ENCODE results near the gene ZDHHC14. TPM values are rescaled to one million over a fixed set of nuclear protein-coding genes. Genes with fewer than 3 reads are reported as not detected.
"Not testable (repeated sequence)": the region's sequence is repeated elsewhere in the genome, so short reads cannot be mapped to it uniquely, and the experiment has no call there.

Gene ZDHHC14
- total RNA-seq, 4 donors from 2014 or later: 11.4 to 20.8 (median 15.6) TPM

DNA sequence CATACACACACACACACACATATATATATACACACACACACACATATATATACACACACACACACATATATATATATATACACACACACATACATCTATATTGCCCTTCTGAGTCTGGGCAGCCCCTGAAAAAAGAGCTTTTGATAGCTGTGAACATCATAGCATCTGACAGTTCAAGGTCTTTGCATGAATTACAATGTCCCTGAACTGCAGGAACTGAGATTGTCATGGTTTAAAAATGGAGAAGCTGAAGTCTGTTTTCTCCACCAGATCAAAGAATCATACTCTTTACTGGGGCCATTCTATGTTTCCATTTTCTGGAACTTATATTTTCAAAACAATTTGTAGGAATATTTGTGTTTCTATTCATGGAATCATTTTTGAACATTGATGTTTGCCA, 189.8 kb downstream of the ZDHHC14 start:
- no peak for DNase-seq (ENCODE audit: low spot score in 2 of 2)
- no peak for TF ChIP-seq POLR2A (IDR thresholded peaks at IDR 0.05)
- TF ChIP-seq EP300 (IDR thresholded peaks at IDR 0.05): no peak
- no peak for TF ChIP-seq CTCF (IDR thresholded peaks at IDR 0.05)
- no peak overlapping the region for H3K4me3 ChIP-seq
- no peak overlapping the region for H3K27ac ChIP-seq
- no peaks in the 10 kb centered on the region for H3K9me3 ChIP-seq
- no peaks in the 10 kb centered on the region for H3K36me3 ChIP-seq
- H3K27me3 ChIP-seq: no peaks in the 10 kb centered on the region
- H3K4me1 ChIP-seq: peaks cover 0 to 5% (median 0%) of the 10 kb centered on the region in 4 donors

GRCh38 chr6:157571269-157571668, 190.3 kb downstream of the ZDHHC14 start:
- Histone ChIP-seq H3K27me3 (no peaks in the 10 kb centered on the region), H3K36me3 (no peaks in the 10 kb centered on the region), H3K4me1 (peaks cover 0 to 5% (median 0%) of the 10 kb centered on the region in 4 donors), H3K9me3 (no peaks in the 10 kb centered on the region), H3K27ac (no peak overlapping the region), H3K4me3 (no peak overlapping the region)
- WGBS, 2 donors: 79 to 80% methylated on average over 4 of the region's 4 CpGs
- no peak for TF ChIP-seq CTCF (IDR thresholded peaks at IDR 0.05)
- no peak for TF ChIP-seq EP300 (IDR thresholded peaks at IDR 0.05)
- TF ChIP-seq POLR2A (IDR thresholded peaks at IDR 0.05): no peak
- no peak for DNase-seq (ENCODE audit: low spot score in 2 of 2)

DNA sequence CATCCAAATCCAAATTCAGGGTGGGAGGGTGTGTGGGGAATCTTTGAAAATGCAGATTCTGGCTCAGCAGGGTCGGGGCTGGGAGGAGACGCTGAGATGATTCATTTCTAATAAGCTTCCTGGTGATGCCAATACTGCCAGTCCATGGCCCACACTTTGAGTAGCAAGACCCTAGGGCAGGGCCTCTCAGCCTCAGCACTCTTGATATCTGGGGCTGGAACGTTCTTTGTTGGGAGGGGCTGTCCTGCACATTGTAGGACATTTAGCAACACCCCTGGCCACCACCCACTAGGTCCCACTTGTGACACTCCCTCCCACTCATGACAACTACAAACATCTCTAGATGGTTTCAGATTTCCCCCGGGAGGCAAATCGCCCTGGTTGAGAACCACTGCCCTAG, 191.0 kb downstream of the ZDHHC14 start:
- DNase-seq (ENCODE audit: low spot score in 2 of 2): no peak
- Histone ChIP-seq H3K4me1 (peaks cover 0 to 5% (median 0%) of the 10 kb centered on the region in 4 donors), H3K36me3 (no peaks in the 10 kb centered on the region), H3K27ac (no peak overlapping the region), H3K27me3 (no peaks in the 10 kb centered on the region), H3K4me3 (no peak overlapping the region), H3K9me3 (no peaks in the 10 kb centered on the region)
- no peak for TF ChIP-seq EP300 (IDR thresholded peaks at IDR 0.05)
- no peak for TF ChIP-seq CTCF (IDR thresholded peaks at IDR 0.05)
- no peak for TF ChIP-seq POLR2A (IDR thresholded peaks at IDR 0.05)
- 79 to 92% methylated on average over 5 of the region's 5 CpGs for WGBS, 2 donors

- peaks cover 0 to 12% (median 0%) of the 10 kb centered on the region in 4 donors for H3K9me3 ChIP-seq
- peaks cover 0 to 2% (median 0%) of the 10 kb centered on the region in 4 donors for H3K4me1 ChIP-seq
- DNase-seq (ENCODE audit: low spot score in 2 of 2): no peak
- no peaks in the 10 kb centered on the region for H3K27me3 ChIP-seq
- no peaks in the 10 kb centered on the region for H3K36me3 ChIP-seq
- H3K4me3 ChIP-seq: no peak overlapping the region
- WGBS, 2 donors: 92 to 96% methylated on average over 5 of the region's 5 CpGs
- no peak overlapping the region for H3K27ac ChIP-seq
- TF ChIP-seq EP300 (IDR thresholded peaks at IDR 0.05): no peak
- no peak for TF ChIP-seq CTCF (IDR thresholded peaks at IDR 0.05)
- no peak for TF ChIP-seq POLR2A (IDR thresholded peaks at IDR 0.05)
Measured at GRCh38 chr6:157574851-157575424, 193.9 kb downstream of the ZDHHC14 start.

DNA sequence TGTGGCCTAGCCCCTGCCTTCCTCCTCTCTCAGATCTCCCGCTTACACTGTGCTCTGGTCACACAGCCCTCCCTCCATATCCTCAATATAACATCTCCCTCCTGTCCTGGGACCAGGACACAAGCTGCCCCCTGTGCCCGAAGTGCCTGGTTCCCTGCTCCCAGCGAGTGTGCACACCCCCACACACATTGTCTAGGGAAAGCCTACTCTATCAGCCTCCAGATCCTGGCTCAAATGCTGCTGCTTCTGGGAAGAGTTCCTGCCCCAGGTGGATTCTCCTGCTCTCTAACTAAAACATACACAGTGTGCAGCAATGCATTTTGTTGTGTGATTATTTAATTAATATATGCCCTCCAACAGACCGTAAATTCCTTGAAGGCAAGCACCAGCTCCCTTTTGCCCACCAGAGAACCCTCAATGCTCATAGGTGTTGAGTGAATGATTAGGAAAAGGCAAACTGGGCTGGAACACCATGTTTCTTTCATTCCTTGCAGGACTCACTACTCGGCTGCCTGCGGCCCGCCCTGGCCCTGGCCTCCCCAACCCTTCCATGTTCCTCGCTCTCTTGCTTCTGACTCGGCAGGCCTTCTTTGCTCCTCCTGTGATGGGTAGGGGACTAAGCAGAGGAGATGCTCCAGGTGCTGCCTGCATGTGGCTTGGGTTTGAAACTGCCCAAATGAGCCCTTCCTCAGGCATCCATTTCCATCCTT, 194.6 kb downstream of the ZDHHC14 start:
- no peak overlapping the region for H3K27ac ChIP-seq
- no peaks in the 10 kb centered on the region for H3K4me1 ChIP-seq
- TF ChIP-seq POLR2A (IDR thresholded peaks at IDR 0.05) (no peak), CTCF (IDR thresholded peaks at IDR 0.05) (no peak), EP300 (IDR thresholded peaks at IDR 0.05) (no peak)
- no peak for DNase-seq (ENCODE audit: low spot score in 2 of 2)
- H3K9me3 ChIP-seq: peaks cover 0 to 12% (median 0%) of the 10 kb centered on the region in 4 donors
- H3K4me3 ChIP-seq: no peak overlapping the region
- WGBS, 2 donors: 81 to 88% methylated on average over 9 of the region's 9 CpGs
- H3K27me3 ChIP-seq: no peaks in the 10 kb centered on the region
- no peaks in the 10 kb centered on the region for H3K36me3 ChIP-seq

- peaks cover 0 to 12% (median 0%) of the 10 kb centered on the region in 4 donors for H3K9me3 ChIP-seq
- not testable (repeated sequence) for H3K4me3 ChIP-seq; H3K36me3 ChIP-seq; H3K27ac ChIP-seq; H3K27me3 ChIP-seq; H3K4me1 ChIP-seq; DNase-seq (ENCODE audit: low spot score in 2 of 2)
Measured at GRCh38 chr6:157576991-157577390, 196.0 kb downstream of the ZDHHC14 start.

DNA sequence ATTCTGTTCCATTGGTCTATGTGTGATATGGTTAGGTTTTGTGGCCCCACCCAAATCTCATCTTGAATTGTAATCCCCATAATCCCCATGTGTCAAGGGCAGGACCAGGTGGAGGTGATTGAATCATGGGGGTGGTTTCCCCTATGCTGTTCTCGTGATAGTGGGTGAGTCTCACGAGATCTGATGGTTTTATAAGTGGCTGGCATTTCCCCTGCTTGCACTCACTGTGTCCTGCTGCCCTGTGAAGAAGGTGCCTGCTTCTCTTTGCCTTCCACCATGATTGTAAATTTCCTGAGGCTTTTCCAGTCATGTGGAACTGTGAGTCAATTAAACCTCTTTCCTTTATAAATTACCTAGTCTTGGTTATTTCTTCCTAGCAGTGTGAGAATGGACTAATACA, 197.5 kb downstream of the ZDHHC14 start:
- peaks cover 0 to 12% (median 0%) of the 10 kb centered on the region in 4 donors for H3K9me3 ChIP-seq
- H3K36me3 ChIP-seq; H3K4me3 ChIP-seq; DNase-seq (ENCODE audit: low spot score in 2 of 2); H3K27me3 ChIP-seq; H3K27ac ChIP-seq; H3K4me1 ChIP-seq: not testable (repeated sequence)
- WGBS, 2 donors: 78 to 87% methylated on average over 2 of the region's 2 CpGs
